SK-N-SH (cell line): ENCODE measurements around the gene ATP4A. TPM values are rescaled to one million over a fixed set of nuclear protein-coding genes. Genes with fewer than 3 reads are reported as not detected.

Experiments
- CTCF ChIA-PET: fragments of 300-600, 350-600 bp; formaldehyde crosslinking; extraction: SDS; loops from one replicate; lab custom pipeline; 2021; lab: Yijun Ruan, JAX
- POLR2A ChIA-PET: fragments of 350-600 bp; sonication (Branson Sonifier 250); formaldehyde crosslinking; extraction: SDS; loops from one replicate; lab custom pipeline; 2020; ENCODE audit warnings: antibody characterized with exemption, inconsistent platforms; lab: Yijun Ruan, JAX
- DNase-seq: peaks from one replicate; pipeline ENCODE4 v3.0.0; 2012
- H2AFZ ChIP-seq: fragments of 200-600 bp; sonication (generic); 2 replicates; pipeline ENCODE4 v1.8.1; 2016; ENCODE audit warnings: antibody characterized with exemption, mild to moderate bottlenecking, low read depth
- H3F3A ChIP-seq: fragments of 200-600 bp; sonication (generic); replicated peaks from 2 replicates; pipeline ENCODE3; 2016; ENCODE audit warnings: antibody characterized with exemption, mild to moderate bottlenecking; ENCODE audit not compliant: insufficient read depth
- H3K27ac ChIP-seq, 2 experiments: fragments of 200-500 bp in 1 of 2; fragments of 200-600 bp in 1 of 2; sonication (Bioruptor generic) in 1 of 2; sonication (generic), shearing (Covaris generic) in 1 of 2; 2 replicates each; pipeline versions ENCODE4 v1.5.1 to v1.6.1; 2014 to 2016; ENCODE audit warnings: low read depth in 2 of 2, inconsistent platforms in 1 of 2, low read length in 1 of 2, mild to moderate bottlenecking in 1 of 2, mixed read lengths in 1 of 2
- H3K27me3 ChIP-seq: fragments of 200-600 bp; sonication (generic), shearing (Covaris generic); 2 replicates; pipeline ENCODE4 v1.6.1; 2016; ENCODE audit warnings: mixed run types; ENCODE audit not compliant: insufficient read depth
- H3K36me3 ChIP-seq, 2 experiments: fragments of 200-500 bp in 1 of 2; fragments of 200-600 bp in 1 of 2; sonication (Bioruptor generic) in 1 of 2; sonication (generic) in 1 of 2; replicated peaks in 1 of 2; 2 replicates each; pipeline versions ENCODE3 to v1.5.1; 2014 to 2016; ENCODE audit warnings: low read length in 1 of 2, mild to moderate bottlenecking in 1 of 2; ENCODE audit not compliant: insufficient read depth in 2 of 2, control insufficient read depth in 1 of 2
- H3K4me1 ChIP-seq, 2 experiments: fragments of 200-500 bp in 1 of 2; fragments of 200-600 bp in 1 of 2; sonication (Bioruptor generic) in 1 of 2; sonication (generic), shearing (Covaris generic) in 1 of 2; 2 replicates each; pipeline versions ENCODE4 v1.5.1 to v1.6.1; 2014 to 2016; ENCODE audit warnings: low read depth in 1 of 2, low read length in 1 of 2, mixed run types in 1 of 2; ENCODE audit not compliant: insufficient read depth in 2 of 2, control insufficient read depth in 1 of 2
- H3K4me2 ChIP-seq: fragments of 200-600 bp; sonication (generic), shearing (Covaris generic); 2 replicates; pipeline ENCODE4 v1.6.1; 2017; ENCODE audit warnings: mixed run types
- H3K4me3 ChIP-seq, 2 experiments: fragments of 200-500 bp in 1 of 2; fragments of 200-600 bp in 1 of 2; sonication (Bioruptor generic) in 1 of 2; sonication (generic), shearing (Covaris generic) in 1 of 2; 2 replicates each; pipeline versions ENCODE4 v1.5.1 to v1.8.1; 2014 to 2016; ENCODE audit warnings: low read depth in 2 of 2, inconsistent platforms in 1 of 2, low read length in 1 of 2, mild to moderate bottlenecking in 1 of 2, mixed read lengths in 1 of 2, moderate library complexity in 1 of 2
- H3K79me2 ChIP-seq: fragments of 200-600 bp; sonication (generic); 2 replicates; pipeline ENCODE4 v1.8.1; 2017; ENCODE audit warnings: mild to moderate bottlenecking; ENCODE audit not compliant: insufficient read depth
- H3K9ac ChIP-seq: fragments of 200-600 bp; sonication (generic); 2 replicates; pipeline ENCODE4 v1.6.1; 2017; ENCODE audit warnings: mixed run types
- H3K9me2 ChIP-seq: fragments of 200-600 bp; sonication (generic); 2 replicates; pipeline ENCODE4 v1.6.1; 2017; ENCODE audit warnings: mixed run types
- H3K9me3 ChIP-seq: fragments of 200-600 bp; sonication (generic); 2 replicates; pipeline ENCODE4 v1.6.1; 2017; ENCODE audit warnings: mixed run types, mild to moderate bottlenecking, moderate library complexity
- H4K20me1 ChIP-seq: fragments of 200-600 bp; sonication (generic); 2 replicates; pipeline ENCODE4 v1.6.1; 2017; ENCODE audit warnings: mild to moderate bottlenecking, mixed run types; ENCODE audit not compliant: insufficient read depth
- ELF1 ChIP-seq: IDR thresholded peaks from 2 replicates; pipeline ENCODE4 v1.4.0; 2012
- EZH2phosphoT487 ChIP-seq: fragments of 200-600 bp; sonication (generic); IDR thresholded peaks from 2 replicates; pipeline ENCODE4 v1.6.1; 2017; ENCODE audit warnings: low read depth, mixed run types, mild to moderate bottlenecking, antibody characterized with exemption, moderate library complexity, borderline replicate concordance
- FOSL2 ChIP-seq: IDR thresholded peaks from 2 replicates; pipeline ENCODE4 v1.4.0; 2012; ENCODE audit warnings: low read depth, mild to moderate bottlenecking, moderate library complexity, borderline replicate concordance
- GABPA ChIP-seq: IDR thresholded peaks from 2 replicates; pipeline ENCODE4 v1.4.0; 2012; ENCODE audit warnings: low read depth, mild to moderate bottlenecking
- IRF3 ChIP-seq: fragments of 150-350 bp; IDR thresholded peaks from 2 replicates; pipeline ENCODE4 v1.6.1; 2016; ENCODE audit warnings: mild to moderate bottlenecking, low read depth, low read length
- JUND ChIP-seq: IDR thresholded peaks from 2 replicates; pipeline ENCODE4 v1.4.0; 2012
- MEF2A ChIP-seq: IDR thresholded peaks from 2 replicates; pipeline ENCODE4 v1.4.0; 2012; ENCODE audit warnings: low read depth, borderline replicate concordance
- POLR2AphosphoS5 ChIP-seq: IDR thresholded peaks from 2 replicates; pipeline ENCODE4 v1.6.1; 2012; ENCODE audit warnings: low read depth, low read length
- RCOR1 ChIP-seq: fragments of 150-350 bp; IDR thresholded peaks from 2 replicates; pipeline ENCODE4 v1.6.1; 2017; ENCODE audit warnings: antibody characterized with exemption, low read length
- SIN3A ChIP-seq: IDR thresholded peaks from 2 replicates; pipeline ENCODE4 v1.6.1; 2012; ENCODE audit warnings: low read depth, mild to moderate bottlenecking, low read length, moderate library complexity, borderline replicate concordance
- TEAD4 ChIP-seq: IDR thresholded peaks from 2 replicates; pipeline ENCODE4 v1.4.0; 2012; ENCODE audit warnings: mild to moderate bottlenecking, borderline replicate concordance; ENCODE audit not compliant: insufficient read depth
- YY1 ChIP-seq: IDR thresholded peaks from 2 replicates; pipeline ENCODE4 v1.4.0; 2012; ENCODE audit warnings: low read depth, mild to moderate bottlenecking
- WGBS: methylation state at CpG from one replicate; pipeline ENCODE4 v1.1.6; 2017; ENCODE audit warnings: low lambda C conversion rate; 5-methylcytosine and 5-hydroxymethylcytosine counted together
- polyA plus RNA-seq, 3 experiments: library from polyadenylated mRNA; depleted of rRNA; stranded (reverse); fragments of >200 nt; gene quantifications; 2 replicates each; pipeline ENCODE4 v1.2.3, GENCODE V29; 2012
- TF ChIP-seq, protein P1 (sequence below): IDR thresholded peaks from 2 replicates; pipeline ENCODE4 v1.4.0; 2012; ENCODE audit warnings: low read depth
- TF ChIP-seq, protein P2 (sequence below): IDR thresholded peaks from 2 replicates; pipeline ENCODE4 v1.4.0; 2012; ENCODE audit warnings: low read depth, borderline replicate concordance
- TF ChIP-seq, protein P3 (sequence below): fragments of 200-600 bp; sonication (generic); IDR thresholded peaks from 2 replicates; pipeline ENCODE4 v1.6.1; 2017; ENCODE audit warnings: antibody characterized with exemption, mild to moderate bottlenecking, moderate library complexity
- TF ChIP-seq, protein P4 (sequence below): IDR thresholded peaks from 2 replicates; pipeline ENCODE4 v1.4.0; 2012; ENCODE audit warnings: low read depth, borderline replicate concordance

ATP4A gene
- polyA plus RNA-seq, 1 of the 3 experiments (the other 2 are of a cell fraction), result not detected

DNA sequence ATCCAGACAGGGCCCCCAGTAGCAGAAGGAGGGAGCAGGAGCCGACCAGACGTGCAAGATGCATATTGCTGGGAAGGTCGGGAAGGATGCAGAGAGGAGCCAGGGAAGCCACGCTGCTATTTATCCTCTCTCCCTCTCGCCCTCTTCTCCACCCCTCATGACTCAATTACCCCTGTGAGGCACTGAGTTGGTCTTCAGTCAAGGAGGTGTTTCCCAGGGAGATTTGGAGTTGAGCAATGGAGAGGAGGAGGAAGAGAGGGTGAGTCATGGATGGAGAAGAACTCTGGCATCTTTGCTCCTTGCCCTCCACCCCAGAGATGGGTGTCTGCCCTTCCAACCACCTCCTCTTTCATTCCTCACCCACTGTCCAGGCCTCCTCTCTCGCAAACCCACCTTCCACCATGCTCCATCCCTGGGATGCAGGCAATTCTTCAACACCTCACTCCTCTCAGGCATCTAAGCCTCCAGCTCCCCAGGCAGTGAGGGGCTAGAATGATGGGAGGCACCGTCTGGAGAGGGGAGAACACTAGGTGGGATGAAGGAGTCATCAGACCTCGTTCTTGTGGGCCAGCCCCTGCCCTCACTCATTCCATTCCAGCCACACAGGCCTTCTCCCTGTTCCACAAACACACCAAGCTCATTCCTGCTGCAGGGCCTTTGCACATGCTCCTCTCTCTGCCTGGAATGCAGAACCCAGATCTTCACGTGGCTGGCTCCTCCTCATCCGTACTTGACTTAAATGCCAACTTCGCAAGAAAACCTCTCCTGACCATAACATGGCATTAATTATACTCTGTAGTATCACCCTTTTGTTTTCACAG is 35.0 kb downstream of the ATP4A start, which contains the start of gene SBSN:
SBSN (minus strand) TSS at position 94 of the 821 bp plus-strand sequence; CDS start at position 64, 30 bp downstream.
- no peak within 1 kb of the TSS for H3K27ac ChIP-seq
- no peak within 1 kb of the TSS for H2AFZ ChIP-seq
- no peaks in the 10 kb centered on the region for H3K36me3 ChIP-seq
- H3K4me1 ChIP-seq, result no peaks in the 10 kb centered on the region
- no peak within 1 kb of the TSS for H3K4me3 ChIP-seq
- peaks cover 77% of the 10 kb centered on the region for H3K27me3 ChIP-seq
- no peaks in the 10 kb centered on the region for H3K9me2 ChIP-seq
- TF ChIP-seq RCOR1 (no peak), YY1 (no peak), EZH2phosphoT487 (no peak)
- TF ChIP-seq, protein P1, sequence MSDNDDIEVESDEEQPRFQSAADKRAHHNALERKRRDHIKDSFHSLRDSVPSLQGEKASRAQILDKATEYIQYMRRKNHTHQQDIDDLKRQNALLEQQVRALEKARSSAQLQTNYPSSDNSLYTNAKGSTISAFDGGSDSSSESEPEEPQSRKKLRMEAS, result no peak
- TF ChIP-seq, protein P2, sequence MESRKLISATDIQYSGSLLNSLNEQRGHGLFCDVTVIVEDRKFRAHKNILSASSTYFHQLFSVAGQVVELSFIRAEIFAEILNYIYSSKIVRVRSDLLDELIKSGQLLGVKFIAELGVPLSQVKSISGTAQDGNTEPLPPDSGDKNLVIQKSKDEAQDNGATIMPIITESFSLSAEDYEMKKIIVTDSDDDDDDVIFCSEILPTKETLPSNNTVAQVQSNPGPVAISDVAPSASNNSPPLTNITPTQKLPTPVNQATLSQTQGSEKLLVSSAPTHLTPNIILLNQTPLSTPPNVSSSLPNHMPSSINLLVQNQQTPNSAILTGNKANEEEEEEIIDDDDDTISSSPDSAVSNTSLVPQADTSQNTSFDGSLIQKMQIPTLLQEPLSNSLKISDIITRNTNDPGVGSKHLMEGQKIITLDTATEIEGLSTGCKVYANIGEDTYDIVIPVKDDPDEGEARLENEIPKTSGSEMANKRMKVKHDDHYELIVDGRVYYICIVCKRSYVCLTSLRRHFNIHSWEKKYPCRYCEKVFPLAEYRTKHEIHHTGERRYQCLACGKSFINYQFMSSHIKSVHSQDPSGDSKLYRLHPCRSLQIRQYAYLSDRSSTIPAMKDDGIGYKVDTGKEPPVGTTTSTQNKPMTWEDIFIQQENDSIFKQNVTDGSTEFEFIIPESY, result no peak
- ChIA-PET CTCF (interaction anchor here (0.7 to 1.1 kb wide), 2 partner anchors 20 to 33 kb away, joined by 3 to 6 read pairs; no protein-coding TSS in a partner anchor), POLR2A (no interaction called here)
- H3K4me2 ChIP-seq, result no peak within 1 kb of the TSS
- H3K79me2 ChIP-seq, result no peaks in the 10 kb centered on the region
- no peaks in the 10 kb centered on the region for H3F3A ChIP-seq
- H3K9me3 ChIP-seq, result no peaks in the 10 kb centered on the region
- DNase-seq, result no peak
- WGBS, result 16% methylated on average over 11 of the region's 11 CpGs
- no peak within 1 kb of the TSS for H3K9ac ChIP-seq
- no peaks in the 10 kb centered on the region for H4K20me1 ChIP-seq

DNA sequence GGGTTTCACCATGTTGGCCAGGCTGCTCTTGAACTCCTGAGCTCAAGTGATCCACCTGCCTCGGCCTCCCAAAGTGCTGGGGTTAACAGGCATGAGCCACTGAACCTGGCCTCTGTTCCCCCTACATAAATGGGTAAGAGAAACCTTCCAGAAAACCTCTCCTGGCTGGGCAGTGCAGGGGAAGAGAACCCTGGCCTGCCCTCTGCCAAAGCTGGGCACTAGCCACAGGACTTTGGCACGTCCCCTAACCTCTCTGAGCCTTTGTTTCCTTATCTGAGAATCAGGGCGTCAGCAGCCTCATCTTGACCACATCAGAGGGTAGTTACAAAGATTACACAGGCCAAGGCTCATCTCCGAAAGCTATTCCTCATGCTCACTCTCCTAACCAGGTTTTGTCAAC is 37.6 kb downstream of the ATP4A start:
- no peak overlapping the region for H3K4me2 ChIP-seq
- ChIA-PET POLR2A (no interaction called here), CTCF (interaction anchor here (2.3 kb wide), 1 partner anchor 15 kb away, joined by 12 read pairs; no protein-coding TSS in a partner anchor)
- no peak for TF ChIP-seq JUND
- TF ChIP-seq SIN3A, result no peak
- TF ChIP-seq, protein P3, sequence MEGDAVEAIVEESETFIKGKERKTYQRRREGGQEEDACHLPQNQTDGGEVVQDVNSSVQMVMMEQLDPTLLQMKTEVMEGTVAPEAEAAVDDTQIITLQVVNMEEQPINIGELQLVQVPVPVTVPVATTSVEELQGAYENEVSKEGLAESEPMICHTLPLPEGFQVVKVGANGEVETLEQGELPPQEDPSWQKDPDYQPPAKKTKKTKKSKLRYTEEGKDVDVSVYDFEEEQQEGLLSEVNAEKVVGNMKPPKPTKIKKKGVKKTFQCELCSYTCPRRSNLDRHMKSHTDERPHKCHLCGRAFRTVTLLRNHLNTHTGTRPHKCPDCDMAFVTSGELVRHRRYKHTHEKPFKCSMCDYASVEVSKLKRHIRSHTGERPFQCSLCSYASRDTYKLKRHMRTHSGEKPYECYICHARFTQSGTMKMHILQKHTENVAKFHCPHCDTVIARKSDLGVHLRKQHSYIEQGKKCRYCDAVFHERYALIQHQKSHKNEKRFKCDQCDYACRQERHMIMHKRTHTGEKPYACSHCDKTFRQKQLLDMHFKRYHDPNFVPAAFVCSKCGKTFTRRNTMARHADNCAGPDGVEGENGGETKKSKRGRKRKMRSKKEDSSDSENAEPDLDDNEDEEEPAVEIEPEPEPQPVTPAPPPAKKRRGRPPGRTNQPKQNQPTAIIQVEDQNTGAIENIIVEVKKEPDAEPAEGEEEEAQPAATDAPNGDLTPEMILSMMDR, result no peak
- no peak for TF ChIP-seq EZH2phosphoT487
- TF ChIP-seq, protein P2, result no peak
- TF ChIP-seq, protein P4, sequence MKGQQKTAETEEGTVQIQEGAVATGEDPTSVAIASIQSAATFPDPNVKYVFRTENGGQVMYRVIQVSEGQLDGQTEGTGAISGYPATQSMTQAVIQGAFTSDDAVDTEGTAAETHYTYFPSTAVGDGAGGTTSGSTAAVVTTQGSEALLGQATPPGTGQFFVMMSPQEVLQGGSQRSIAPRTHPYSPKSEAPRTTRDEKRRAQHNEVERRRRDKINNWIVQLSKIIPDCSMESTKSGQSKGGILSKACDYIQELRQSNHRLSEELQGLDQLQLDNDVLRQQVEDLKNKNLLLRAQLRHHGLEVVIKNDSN, result no peak
- TF ChIP-seq TEAD4, result no peak
- TF ChIP-seq MEF2A, result no peak
- TF ChIP-seq POLR2AphosphoS5, result no peak
- TF ChIP-seq GABPA, result no peak
- TF ChIP-seq FOSL2, result no peak
- no peak for TF ChIP-seq ELF1
- TF ChIP-seq IRF3, result no peak
- no peaks in the 10 kb centered on the region for H4K20me1 ChIP-seq
- H3K9ac ChIP-seq, result no peak overlapping the region
- DNase-seq, result no peak
- 10% methylated on average over 4 of the region's 4 CpGs for WGBS
- peaks cover 52% of the 10 kb centered on the region for H3K27me3 ChIP-seq
- H3F3A ChIP-seq, result no peaks in the 10 kb centered on the region
- H3K27ac ChIP-seq, result no peak overlapping the region
- H3K4me3 ChIP-seq, result no peak overlapping the region
- H3K9me3 ChIP-seq, result no peaks in the 10 kb centered on the region
- no peaks in the 10 kb centered on the region for H3K36me3 ChIP-seq
- no peaks in the 10 kb centered on the region for H3K4me1 ChIP-seq
- no peaks in the 10 kb centered on the region for H3K79me2 ChIP-seq
- H2AFZ ChIP-seq, result no peak overlapping the region
- H3K9me2 ChIP-seq, result no peaks in the 10 kb centered on the region
